Ovary (tissue), 9 donors: ENCODE measurements around the gene DHX8. TPM values are rescaled to one million over a fixed set of nuclear protein-coding genes. Genes with fewer than 3 reads are reported as not detected.
"Not testable (repeated sequence)": the region's sequence is repeated elsewhere in the genome, so short reads cannot be mapped to it uniquely, and the experiment has no call there.

ENCODE experiments used
- DNase-seq, 5 donors: peaks; one replicate each; pipeline ENCODE4 v3.0.0-alpha.2; 2019 to 2020
- H3K27ac ChIP-seq, 2 donors: fragments of 200-600 bp; one replicate each; pipeline versions ENCODE4 v1.5.1 to v1.8.0; 2019 to 2022
- H3K27me3 ChIP-seq: fragments of 200-600 bp; one replicate; pipeline ENCODE4 v1.8.0; 2022
- H3K36me3 ChIP-seq: fragments of 200-600 bp; sonication (generic); one replicate; pipeline ENCODE4 v1.5.1; 2019
- H3K4me1 ChIP-seq: one replicate; pipeline ENCODE4 v1.8.1; 2013; ENCODE audit warnings: mild to moderate bottlenecking, moderate library complexity; ENCODE audit not compliant: insufficient read depth
- H3K4me3 ChIP-seq: fragments of 200-600 bp; sonication (generic); one replicate; pipeline ENCODE4 v1.5.1; 2017
- H3K9me3 ChIP-seq, 2 donors: fragments of 200-600 bp in 1 of 2; sonication (generic) in 1 of 2; one replicate each; pipeline versions ENCODE4 v1.5.1 to v1.8.1; 2013 to 2019; ENCODE audit warnings: mild to moderate bottlenecking in 1 of 2, moderate library complexity in 1 of 2
- EP300 ChIP-seq: sonication (generic); formaldehyde crosslinking; IDR thresholded peaks from one replicate; pipeline ENCODE4 v1.6.1; 2017; ENCODE audit warnings: antibody characterized with exemption
- POLR2A ChIP-seq: fragments of 450-650 bp; IDR thresholded peaks from one replicate; pipeline ENCODE4 v1.6.1; 2017; ENCODE audit warnings: antibody characterized with exemption, mild to moderate bottlenecking, moderate library complexity
- WGBS, 3 donors: extraction: QIAGEN DNeasy Blood & Tissue Kit in 1 of 3; methylation state at CpG; one replicate each; pipeline versions ENCODE4 v1.1.5 to v1.1.7; 2013 to 2017; 5-methylcytosine and 5-hydroxymethylcytosine counted together
- intact Hi-C, 4 donors: fragments of 100-400 bp; cut with DNase I; formaldehyde crosslinking; loops; one replicate each; pipeline versions ENCODE4 v1.11.0 to v1.15.1; 2022 to 2023
- polyA plus RNA-seq, 2 donors: library from polyadenylated mRNA; stranded (reverse); fragments of 200-250 nt in 1 of 2; fragments of 350-450 nt in 1 of 2; fragmentation: Illumina TruSeq in 1 of 2; extraction: RNeasy Lipid Tissue Mini Kit (QIAGEN cat#74804) in 1 of 2; gene quantifications; one replicate each; pipeline ENCODE4 v1.2.3, GENCODE V29; 2013 to 2014
- total RNA-seq, 7 donors: library from RNA; depleted of rRNA in 2 of 7; stranded (reverse); fragments of >200 nt in 2 of 7; fragmentation: NEBNext Ultra II Directional in 3 of 7; extraction: Animal tissue kit (Norgen Biotek cat#: 25700) in 3 of 7; gene quantifications; one replicate each; pipeline versions ENCODE4 v1.1.0 to v1.2.4, GENCODE V29; 2016 to 2023
- TF ChIP-seq, protein P1 (sequence below), 3 donors: fragments of 450-650 bp in 2 of 3; fragments of 200-600 bp in 1 of 3; IDR thresholded peaks; one replicate each; pipeline versions ENCODE4 v1.5.1 to v1.8.0; 2016 to 2022; ENCODE audit warnings: antibody characterized with exemption in 3 of 3, mild to moderate bottlenecking in 1 of 3
- donor health status: DM: no; HTN: no; CAD: no; lungs with moderate emphysema.
- donor health status: DM: no; HTN: no; CAD: no.
- donor health status: Bipolar disorder and iron deficiency.
- donor health status: DM: yes; HTN: yes; CAD: no.
- donor health status: DM: no; HTN: no; CAD: no.
- donor health status: DM: yes; HTN: yes; CAD: no.

The DHX8 gene
- total and polyA plus RNA-seq, 9 donors = 14.6 to 55.1 (median 37.1) TPM

- no peak for TF ChIP-seq POLR2A
- TF ChIP-seq, protein P1, sequence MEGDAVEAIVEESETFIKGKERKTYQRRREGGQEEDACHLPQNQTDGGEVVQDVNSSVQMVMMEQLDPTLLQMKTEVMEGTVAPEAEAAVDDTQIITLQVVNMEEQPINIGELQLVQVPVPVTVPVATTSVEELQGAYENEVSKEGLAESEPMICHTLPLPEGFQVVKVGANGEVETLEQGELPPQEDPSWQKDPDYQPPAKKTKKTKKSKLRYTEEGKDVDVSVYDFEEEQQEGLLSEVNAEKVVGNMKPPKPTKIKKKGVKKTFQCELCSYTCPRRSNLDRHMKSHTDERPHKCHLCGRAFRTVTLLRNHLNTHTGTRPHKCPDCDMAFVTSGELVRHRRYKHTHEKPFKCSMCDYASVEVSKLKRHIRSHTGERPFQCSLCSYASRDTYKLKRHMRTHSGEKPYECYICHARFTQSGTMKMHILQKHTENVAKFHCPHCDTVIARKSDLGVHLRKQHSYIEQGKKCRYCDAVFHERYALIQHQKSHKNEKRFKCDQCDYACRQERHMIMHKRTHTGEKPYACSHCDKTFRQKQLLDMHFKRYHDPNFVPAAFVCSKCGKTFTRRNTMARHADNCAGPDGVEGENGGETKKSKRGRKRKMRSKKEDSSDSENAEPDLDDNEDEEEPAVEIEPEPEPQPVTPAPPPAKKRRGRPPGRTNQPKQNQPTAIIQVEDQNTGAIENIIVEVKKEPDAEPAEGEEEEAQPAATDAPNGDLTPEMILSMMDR (IDR thresholded peaks at IDR 0.05) = no peak
- TF ChIP-seq EP300 = no peak
- no peak overlapping the region for H3K27ac ChIP-seq
- no peak overlapping the region for H3K4me3 ChIP-seq
- no peaks in the 10 kb centered on the region for H3K36me3 ChIP-seq
- H3K27me3 ChIP-seq = no peaks in the 10 kb centered on the region
- no peaks in the 10 kb centered on the region for H3K9me3 ChIP-seq
- intact Hi-C loops = no loop called here
- 76 to 93% (median 84%) methylated on average over 5 of the region's 5 CpGs for WGBS, 3 donors
- no peaks in the 10 kb centered on the region for H3K4me1 ChIP-seq
- DNase-seq = no peak
Measured at GRCh38 chr17:43445009-43445589, 38.7 kb upstream of the DHX8 start.

GRCh38 chr17:43446773-43447172, 37.0 kb upstream of the DHX8 start:
- no peak for TF ChIP-seq POLR2A
- no peak for TF ChIP-seq EP300
- TF ChIP-seq, protein P1 (IDR thresholded peaks at IDR 0.05) = no peak
- no peaks in the 10 kb centered on the region for H3K27me3 ChIP-seq
- intact Hi-C loops = no loop called here
- WGBS, 3 donors = 96 to 98% (median 97%) methylated on average over 5 of the region's 5 CpGs
- no peaks in the 10 kb centered on the region for H3K36me3 ChIP-seq
- no peak overlapping the region for H3K27ac ChIP-seq
- DNase-seq = no peak
- no peaks in the 10 kb centered on the region for H3K4me1 ChIP-seq
- no peaks in the 10 kb centered on the region for H3K9me3 ChIP-seq
- no peak overlapping the region for H3K4me3 ChIP-seq

- no peak overlapping the region for H3K27ac ChIP-seq
- no peak overlapping the region for H3K4me3 ChIP-seq
- H3K9me3 ChIP-seq = no peaks in the 10 kb centered on the region
- intact Hi-C loops = no loop called here
- TF ChIP-seq EP300 = no peak
- no peaks in the 10 kb centered on the region for H3K27me3 ChIP-seq
- 76 to 77% (median 76%) methylated on average over 7 of the region's 7 CpGs for WGBS, 3 donors
- no peak for DNase-seq
- H3K36me3 ChIP-seq = no peaks in the 10 kb centered on the region
- no peaks in the 10 kb centered on the region for H3K4me1 ChIP-seq
Measured at GRCh38 chr17:43448720-43449469, 34.9 kb upstream of the DHX8 start.

DNA sequence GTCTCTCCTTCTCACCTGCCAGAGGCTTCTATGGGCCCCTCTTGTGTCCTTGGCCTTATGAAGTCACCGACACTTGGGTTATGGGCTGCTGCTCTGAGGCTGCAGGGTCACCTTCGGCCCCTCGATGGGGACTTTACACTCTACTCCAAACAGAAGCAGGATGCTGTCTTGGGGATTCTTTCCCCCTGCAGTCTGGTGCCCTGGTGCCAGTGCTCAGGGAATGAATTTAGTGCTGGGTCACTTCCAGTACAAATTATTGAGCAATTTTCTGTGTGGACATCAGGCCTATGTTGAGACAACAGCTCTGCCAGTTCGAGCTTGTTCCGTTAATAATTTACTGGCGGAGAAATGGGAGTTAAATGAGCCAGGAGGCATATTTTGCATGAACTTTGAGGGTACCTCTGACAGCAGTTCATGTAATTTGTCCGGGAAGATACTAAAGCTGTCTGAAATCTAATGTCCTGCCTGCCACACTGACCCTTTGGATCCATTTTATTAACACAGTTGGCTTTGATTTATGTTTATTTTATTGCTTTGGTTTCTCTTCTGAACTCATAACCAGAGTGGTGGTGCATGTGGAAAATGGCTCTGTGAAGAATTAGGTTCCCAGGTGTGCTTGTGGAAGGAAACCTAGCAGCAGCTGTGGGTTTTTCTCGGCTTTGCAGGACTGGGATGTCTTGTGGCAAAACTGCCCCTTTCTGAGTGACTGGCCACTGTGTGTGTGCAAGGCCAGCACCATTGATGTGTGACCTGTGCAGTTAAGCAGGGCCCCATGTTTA, 34.1 kb upstream of the DHX8 start:
- TF ChIP-seq, protein P1 (IDR thresholded peaks at IDR 0.05) = no peak
- TF ChIP-seq POLR2A = no peak
- no peak for TF ChIP-seq EP300
- H3K9me3 ChIP-seq = no peaks in the 10 kb centered on the region
- intact Hi-C loops = no loop called here
- no peak overlapping the region for H3K27ac ChIP-seq
- H3K4me1 ChIP-seq = no peaks in the 10 kb centered on the region
- 53 to 62% (median 61%) methylated on average over 8 of the region's 8 CpGs for WGBS, 3 donors
- DNase-seq = no peak
- no peak overlapping the region for H3K4me3 ChIP-seq
- no peaks in the 10 kb centered on the region for H3K36me3 ChIP-seq
- H3K27me3 ChIP-seq = no peaks in the 10 kb centered on the region

DNA sequence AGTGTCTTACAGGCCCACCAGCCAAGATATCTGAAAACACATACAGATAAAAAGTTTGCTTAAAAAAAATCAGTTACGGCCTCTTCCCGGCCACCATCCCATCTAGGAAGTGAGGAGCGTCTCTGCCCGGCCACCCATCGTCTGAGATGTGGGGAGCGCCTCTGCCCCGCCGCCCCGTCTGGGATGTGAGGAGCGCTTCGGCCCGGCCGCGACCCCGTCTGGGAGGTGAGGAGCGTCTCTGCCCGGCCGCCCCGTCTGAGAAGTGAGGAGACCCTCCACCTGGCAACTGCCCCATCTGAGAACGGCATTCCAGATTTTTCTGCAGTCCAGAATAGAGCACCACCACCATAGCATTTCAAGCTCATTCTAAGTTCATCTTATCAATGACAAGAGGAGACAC, 33.0 kb upstream of the DHX8 start:
- 94 to 96% (median 95%) methylated on average over 20 of the region's 20 CpGs for WGBS, 3 donors
- H3K27ac ChIP-seq, H3K4me1 ChIP-seq, H3K9me3 ChIP-seq, H3K36me3 ChIP-seq, H3K4me3 ChIP-seq, H3K27me3 ChIP-seq, DNase-seq, intact Hi-C loops: not testable (repeated sequence)

DNA sequence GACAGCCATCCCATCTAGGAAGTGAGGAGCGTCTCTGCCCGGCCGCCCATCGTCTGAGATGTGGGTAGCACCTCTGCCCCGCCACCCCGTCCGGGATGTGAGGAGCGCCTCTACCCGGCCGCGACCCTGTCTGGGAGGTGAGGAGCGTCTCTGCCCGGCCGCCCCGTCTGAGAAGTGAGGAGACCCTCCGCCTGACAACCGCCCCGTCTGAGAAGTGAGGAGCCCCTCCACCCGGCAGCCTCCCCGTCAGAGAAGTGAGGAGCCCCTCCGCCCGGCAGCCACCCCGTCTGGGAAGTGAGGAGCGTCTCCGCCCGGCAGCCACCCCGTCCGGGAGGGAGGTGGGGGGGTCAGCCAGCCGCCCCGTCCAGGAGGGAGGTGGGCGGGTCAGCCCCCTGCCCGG, 32.0 kb upstream of the DHX8 start:
- H3K4me3 ChIP-seq, H3K36me3 ChIP-seq, H3K27me3 ChIP-seq, intact Hi-C loops, H3K4me1 ChIP-seq, H3K27ac ChIP-seq, DNase-seq, H3K9me3 ChIP-seq: not testable (repeated sequence)
- WGBS, 3 donors = 91 to 98% (median 94%) methylated on average over 21 to 32 of the region's 32 CpGs
